CD14-positive monocyte (primary cell): ENCODE measurements around the gene KLF2. TPM values are rescaled to one million over a fixed set of nuclear protein-coding genes. Genes with fewer than 3 reads are reported as not detected.

Experiments used
- DNase-seq, 3 donors: peaks; one replicate each; pipeline ENCODE4 v3.0.0-alpha.2; 2011 to 2022
- H2AFZ ChIP-seq: 2 replicates; pipeline ENCODE4 v1.6.0; 2012; ENCODE audit warnings: mild to moderate bottlenecking, low read depth, low read length, inconsistent platforms; ENCODE audit not compliant: insufficient read depth, poor library complexity, severe bottlenecking
- H3K27ac ChIP-seq, 2 donors: 1 replicate in 1 of 2; 2 replicates in 1 of 2; pipeline ENCODE4 v1.5.1; 2012 to 2013; ENCODE audit warnings: low read length in 2 of 2, control low read depth in 1 of 2, inconsistent platforms in 1 of 2, low read depth in 1 of 2, mild to moderate bottlenecking in 1 of 2
- H3K27me3 ChIP-seq, 2 donors: one replicate each; pipeline versions ENCODE4 v1.6.0 to v1.6.1; 2011 to 2013; ENCODE audit warnings: low read length in 2 of 2; ENCODE audit not compliant: control insufficient read depth in 2 of 2, insufficient read depth in 2 of 2
- H3K36me3 ChIP-seq, 2 donors: replicated peaks in 1 of 2; 1 replicate in 1 of 2; 2 replicates in 1 of 2; pipeline versions ENCODE4 v1.5.1 to v1.6.1; 2012 to 2013; ENCODE audit warnings: low read length in 2 of 2, control low read depth in 1 of 2, inconsistent platforms in 1 of 2, mild to moderate bottlenecking in 1 of 2; ENCODE audit not compliant: insufficient read depth in 2 of 2, control insufficient read depth in 1 of 2
- H3K4me1 ChIP-seq, 2 donors: 1 replicate in 1 of 2; 2 replicates in 1 of 2; pipeline versions ENCODE4 v1.5.1 to v1.6.1; 2012 to 2013; ENCODE audit warnings: low read length in 2 of 2, control low read depth in 1 of 2, inconsistent platforms in 1 of 2, mild to moderate bottlenecking in 1 of 2, moderate library complexity in 1 of 2; ENCODE audit not compliant: insufficient read depth in 2 of 2, control insufficient read depth in 1 of 2
- H3K4me2 ChIP-seq: replicated peaks from 2 replicates; pipeline ENCODE3; 2012; ENCODE audit warnings: low read length, moderate library complexity, mild to moderate bottlenecking; ENCODE audit not compliant: poor library complexity, severe bottlenecking; ENCODE audit errors: extremely low read depth
- H3K4me3 ChIP-seq, 3 experiments: fragments of 200-600 bp in 1 of 3; sonication (generic) in 1 of 3; replicated peaks in 1 of 3; 1 replicate in 2 of 3; 2 replicates in 1 of 3; pipeline ENCODE4 v1.5.1; 2011 to 2013; ENCODE audit warnings: low read length in 3 of 3, mild to moderate bottlenecking in 3 of 3, control low read depth in 2 of 3, low read depth in 2 of 3, inconsistent platforms in 1 of 3, moderate library complexity in 1 of 3
- H3K79me2 ChIP-seq: 2 replicates; pipeline ENCODE4 v1.6.0; 2012; ENCODE audit warnings: mild to moderate bottlenecking, control low read depth, inconsistent platforms, low read length, moderate library complexity; ENCODE audit not compliant: insufficient read depth
- H3K9ac ChIP-seq: 2 replicates; pipeline ENCODE4 v1.6.0; 2017; ENCODE audit warnings: low read length, mild to moderate bottlenecking; ENCODE audit not compliant: insufficient read depth, poor library complexity, severe bottlenecking
- H3K9me3 ChIP-seq, 2 donors: replicated peaks in 1 of 2; 1 replicate in 1 of 2; 2 replicates in 1 of 2; pipeline versions ENCODE4 v1.5.1 to v1.6.1; 2012 to 2013; ENCODE audit warnings: low read length in 2 of 2, control low read depth in 1 of 2; ENCODE audit not compliant: control insufficient read depth in 1 of 2, insufficient read depth in 1 of 2
- H4K20me1 ChIP-seq: 2 replicates; pipeline ENCODE4 v1.6.0; 2012; ENCODE audit warnings: mild to moderate bottlenecking, low read length, control low read depth, moderate library complexity; ENCODE audit not compliant: insufficient read depth
- H3K27ac Mint-ChIP-seq, 7 donors: one replicate each; pipeline ENCODE4 v1.8.0; 2020; ENCODE audit warnings: mild to moderate bottlenecking in 7 of 7, mixed read lengths in 7 of 7, moderate library complexity in 6 of 7, inconsistent platforms in 2 of 7
- H3K27me3 Mint-ChIP-seq, 3 donors: one replicate each; pipeline ENCODE4 v1.8.0; 2021 to 2022; ENCODE audit warnings: low read depth in 3 of 3, mild to moderate bottlenecking in 3 of 3, mixed read lengths in 3 of 3, moderate library complexity in 3 of 3, inconsistent platforms in 1 of 3
- H3K36me3 Mint-ChIP-seq, 2 donors: one replicate each; pipeline ENCODE4 v1.8.0; 2020; ENCODE audit warnings: mixed read lengths in 2 of 2, inconsistent platforms in 1 of 2, mild to moderate bottlenecking in 1 of 2
- H3K4me1 Mint-ChIP-seq: one replicate; pipeline ENCODE4 v1.8.0; 2020; ENCODE audit warnings: mild to moderate bottlenecking, mixed read lengths
- H3K4me3 Mint-ChIP-seq, 2 donors: one replicate each; pipeline ENCODE4 v1.8.0; 2020; ENCODE audit warnings: mild to moderate bottlenecking in 2 of 2, mixed read lengths in 2 of 2, moderate library complexity in 1 of 2
- H3K9me3 Mint-ChIP-seq, 7 donors: one replicate each; pipeline ENCODE4 v1.8.0; 2020 to 2022; ENCODE audit warnings: mixed read lengths in 7 of 7, mild to moderate bottlenecking in 6 of 7, moderate library complexity in 6 of 7, inconsistent platforms in 2 of 7
- CTCF ChIP-seq: fragments of 200-600 bp; IDR thresholded peaks from one replicate; pipeline ENCODE4 v1.8.0; 2022; ENCODE audit warnings: antibody characterized with exemption, mild to moderate bottlenecking
- WGBS: methylation state at CpG from one replicate; pipeline ENCODE4 v1.1.5; 2013; ENCODE audit warnings: missing lambda C conversion rate; ENCODE audit not compliant: insufficient coverage; 5-methylcytosine and 5-hydroxymethylcytosine counted together
- intact Hi-C, 2 donors: fragments of 100-400 bp; cut with micrococcal nuclease; formaldehyde crosslinking; loops; one replicate each; pipeline versions ENCODE4 v1.15.0 to v1.15.1; 2023
- polyA plus RNA-seq, 3 donors: library from polyadenylated mRNA; depleted of rRNA in 1 of 3; unstranded in 2 of 3; stranded (reverse) in 1 of 3; fragments of 300-500 nt in 2 of 3; fragments of >200 nt in 1 of 3; fragmentation: Illumina TruSeq in 2 of 3; gene quantifications; 1 replicate in 2 of 3; 2 replicates in 1 of 3; pipeline ENCODE4 v1.2.3, GENCODE V29; 2012 to 2021

The KLF2 gene
- polyA plus RNA-seq, 3 donors, result 34.0 to 331 (median 51.4) TPM

GRCh38 chr19:16361254-16361653 is 36.6 kb downstream of the KLF2 start:
- H3K27ac ChIP-seq, result peak overlapping the region; percentile 36 to 42
- H3K9me3 ChIP-seq, result no peaks in the 10 kb centered on the region
- H3K4me3 ChIP-seq, result peak overlapping the region in 1 of 3 experiments; percentile 26
- Mint-ChIP-seq H3K27me3 (peaks cover 0 to 8% (median 0%) of the 10 kb centered on the region in 3 donors), H3K36me3 (peaks cover 34 to 66% of the 10 kb centered on the region in 2 donors), H3K4me3 (peak overlapping the region; percentile 60 to 63), H3K9me3 (peaks cover 0 to 4% (median 0%) of the 10 kb centered on the region in 7 donors), H3K4me1 (peaks cover 87% of the 10 kb centered on the region), H3K27ac (peak overlapping the region; percentile 37 to 88 (median 82))
- H2AFZ ChIP-seq, result no peak overlapping the region
- DNase-seq, result peak in 1 of 3 donors; percentile 24
- WGBS, result 18% methylated on average over 8 of the region's 13 CpGs
- H3K27me3 ChIP-seq, result no peaks in the 10 kb centered on the region
- H3K36me3 ChIP-seq, result peaks cover 0 to 9% of the 10 kb centered on the region in 2 donors
- no peak for TF ChIP-seq CTCF
- no peak overlapping the region for H3K9ac ChIP-seq
- H3K79me2 ChIP-seq, result peaks cover 13% of the 10 kb centered on the region
- peak overlapping the region; percentile 52 for H3K4me2 ChIP-seq
- H4K20me1 ChIP-seq, result no peaks in the 10 kb centered on the region
- intact Hi-C loops, result no loop called here
- H3K4me1 ChIP-seq, result peaks cover 67 to 87% of the 10 kb centered on the region in 2 donors

DNA sequence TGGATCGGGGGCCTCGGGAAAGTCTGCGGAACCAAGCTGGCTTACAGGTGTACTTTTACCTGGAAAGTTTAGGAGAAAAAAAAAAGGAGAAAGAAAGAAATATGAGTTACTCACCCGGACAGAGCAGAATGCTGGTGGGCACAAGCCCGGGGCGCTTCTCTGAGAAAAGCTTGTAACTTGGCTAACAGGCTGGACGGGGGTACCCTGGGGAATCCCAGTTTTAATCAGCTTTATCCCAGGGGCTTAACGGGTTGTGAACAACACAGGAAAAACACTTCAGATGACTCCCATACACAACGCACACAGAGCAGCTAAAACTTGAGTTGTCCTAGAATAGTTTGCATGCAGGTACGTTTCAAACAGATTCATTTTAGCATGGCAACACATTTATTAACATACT is 37.3 kb downstream of the KLF2 start:
- Mint-ChIP-seq H3K9me3 (peaks cover 0 to 4% (median 0%) of the 10 kb centered on the region in 7 donors), H3K4me1 (peaks cover 87% of the 10 kb centered on the region), H3K4me3 (no peak overlapping the region), H3K27ac (peak overlapping the region in 1 of 7 donors; percentile 75), H3K36me3 (peaks cover 34 to 60% of the 10 kb centered on the region in 2 donors), H3K27me3 (peaks cover 0 to 8% (median 0%) of the 10 kb centered on the region in 3 donors)
- Histone ChIP-seq H2AFZ (no peak overlapping the region), H4K20me1 (no peaks in the 10 kb centered on the region), H3K36me3 (peaks cover 0 to 9% of the 10 kb centered on the region in 2 donors), H3K27me3 (no peaks in the 10 kb centered on the region), H3K27ac (peak overlapping the region; percentile 36 to 42), H3K79me2 (peaks cover 13% of the 10 kb centered on the region), H3K4me2 (peak overlapping the region; percentile 52), H3K4me3 (peak overlapping the region in 1 of 3 experiments; percentile 26), H3K4me1 (peaks cover 73 to 87% of the 10 kb centered on the region in 2 donors), H3K9ac (no peak overlapping the region), H3K9me3 (no peaks in the 10 kb centered on the region)
- DNase-seq, result no peak
- 96% methylated on average over 7 of the region's 10 CpGs for WGBS
- no peak for TF ChIP-seq CTCF
- intact Hi-C loops, result no loop called here
